ENCODE measurements around the gene AVEN.

The AVEN gene

GRCh38 chr15:33866101-33866737, 172.8 kb downstream of the AVEN start:
- H3K4me1 ChIP-seq (ENCODE audit: control insufficient read depth in 1 of 2, insufficient read depth in 2 of 2, low read length in 2 of 2): no peaks in the 10 kb centered on the region
- no peaks in the 10 kb centered on the region for H3K9me3 ChIP-seq (ENCODE audit: control insufficient read depth in 1 of 2, low read length in 2 of 2)
- no peak overlapping the region for H3K27ac ChIP-seq (ENCODE audit: low read length)
- H3K27me3 ChIP-seq (ENCODE audit: low read depth, low read length): no peaks in the 10 kb centered on the region
- H3K4me3 ChIP-seq (ENCODE audit: low read depth in 1 of 2, low read length in 2 of 2): no peak overlapping the region
- H3K36me3 ChIP-seq (ENCODE audit: control insufficient read depth in 1 of 2, insufficient read depth in 2 of 2, low read length in 2 of 2): peaks cover 0 to 4% of the 10 kb centered on the region in 2 donors

DNA sequence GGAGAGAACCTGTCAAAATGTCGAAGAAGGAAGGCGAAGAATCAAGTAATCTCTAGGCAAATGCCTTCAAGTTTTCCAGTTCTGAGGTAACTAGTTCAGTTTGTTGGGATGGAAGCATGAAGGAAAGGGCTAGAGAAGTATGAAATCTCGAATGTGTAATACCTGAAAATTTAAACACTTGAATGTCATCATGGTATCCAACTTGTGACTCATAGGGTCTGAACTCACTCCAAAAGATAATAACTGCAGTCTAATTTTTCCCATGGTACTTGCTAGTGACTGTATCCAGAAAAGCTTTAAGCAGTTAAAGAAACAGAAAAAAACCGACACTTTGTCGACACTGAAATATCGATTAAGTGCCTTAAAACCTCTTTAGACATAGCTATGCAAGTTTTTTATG, 173.6 kb downstream of the AVEN start:
- H3K4me1 ChIP-seq (ENCODE audit: control insufficient read depth in 1 of 2, insufficient read depth in 2 of 2, low read length in 2 of 2): no peaks in the 10 kb centered on the region
- no peaks in the 10 kb centered on the region for H3K9me3 ChIP-seq (ENCODE audit: control insufficient read depth in 1 of 2, low read length in 2 of 2)
- H3K27ac ChIP-seq (ENCODE audit: low read length): no peak overlapping the region
- no peaks in the 10 kb centered on the region for H3K27me3 ChIP-seq (ENCODE audit: low read depth, low read length)
- H3K4me3 ChIP-seq (ENCODE audit: low read depth in 1 of 2, low read length in 2 of 2): no peak overlapping the region
- H3K36me3 ChIP-seq (ENCODE audit: control insufficient read depth in 1 of 2, insufficient read depth in 2 of 2, low read length in 2 of 2): peaks cover 2 to 4% of the 10 kb centered on the region in 2 donors

GRCh38 chr15:33864360-33865075, 174.5 kb downstream of the AVEN start:
- no peak overlapping the region for H3K27ac ChIP-seq (ENCODE audit: low read length)
- no peaks in the 10 kb centered on the region for H3K9me3 ChIP-seq (ENCODE audit: control insufficient read depth in 1 of 2, low read length in 2 of 2)
- H3K4me3 ChIP-seq (ENCODE audit: low read depth in 1 of 2, low read length in 2 of 2): no peak overlapping the region
- H3K4me1 ChIP-seq (ENCODE audit: control insufficient read depth in 1 of 2, insufficient read depth in 2 of 2, low read length in 2 of 2): no peaks in the 10 kb centered on the region
- H3K36me3 ChIP-seq (ENCODE audit: control insufficient read depth in 1 of 2, insufficient read depth in 2 of 2, low read length in 2 of 2): peaks cover 7 to 9% of the 10 kb centered on the region in 2 donors
- H3K27me3 ChIP-seq (ENCODE audit: low read depth, low read length): no peaks in the 10 kb centered on the region

- Histone ChIP-seq H3K27me3 (ENCODE audit: low read depth, low read length) (no peaks in the 10 kb centered on the region), H3K27ac (ENCODE audit: low read length) (no peak overlapping the region), H3K9me3 (ENCODE audit: control insufficient read depth in 1 of 2, low read length in 2 of 2) (no peaks in the 10 kb centered on the region), H3K36me3 (ENCODE audit: control insufficient read depth in 1 of 2, insufficient read depth in 2 of 2, low read length in 2 of 2) (peaks cover 5 to 14% of the 10 kb centered on the region in 2 donors), H3K4me1 (ENCODE audit: control insufficient read depth in 1 of 2, insufficient read depth in 2 of 2, low read length in 2 of 2) (no peaks in the 10 kb centered on the region), H3K4me3 (ENCODE audit: low read depth in 1 of 2, low read length in 2 of 2) (no peak overlapping the region)
Observed at GRCh38 chr15:33860754-33861153, 178.2 kb downstream of the AVEN start.

- Histone ChIP-seq H3K27ac (ENCODE audit: low read length) (no peak overlapping the region), H3K36me3 (ENCODE audit: control insufficient read depth in 1 of 2, insufficient read depth in 2 of 2, low read length in 2 of 2) (peaks cover 5 to 14% of the 10 kb centered on the region in 2 donors), H3K9me3 (ENCODE audit: control insufficient read depth in 1 of 2, low read length in 2 of 2) (no peaks in the 10 kb centered on the region), H3K4me3 (ENCODE audit: low read depth in 1 of 2, low read length in 2 of 2) (no peak overlapping the region), H3K27me3 (ENCODE audit: low read depth, low read length) (no peaks in the 10 kb centered on the region), H3K4me1 (ENCODE audit: control insufficient read depth in 1 of 2, insufficient read depth in 2 of 2, low read length in 2 of 2) (no peaks in the 10 kb centered on the region)
Observed at GRCh38 chr15:33859992-33860545, 178.9 kb downstream of the AVEN start.

DNA sequence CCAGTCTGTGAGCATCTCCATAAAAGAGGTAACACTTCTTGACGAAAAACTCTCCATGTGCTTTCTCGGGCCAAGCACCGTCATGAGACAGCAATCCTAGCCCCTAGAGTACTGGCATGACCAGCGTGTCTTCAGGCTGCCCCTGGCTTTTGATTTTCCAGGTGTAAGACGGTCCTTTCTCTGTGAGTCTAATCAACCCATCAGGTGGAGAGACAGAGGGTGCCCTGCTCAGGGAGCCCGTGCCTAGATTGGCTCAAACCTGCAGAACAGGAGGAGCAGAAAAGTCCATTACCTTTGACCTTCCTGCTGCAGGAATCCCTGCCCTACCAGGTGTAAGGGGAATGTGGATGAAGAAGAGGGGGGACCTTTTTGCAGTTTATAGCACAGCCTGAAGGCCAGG, 180.2 kb downstream of the AVEN start:
- Histone ChIP-seq H3K4me3 (ENCODE audit: low read depth in 1 of 2, low read length in 2 of 2) (no peak overlapping the region), H3K27me3 (ENCODE audit: low read depth, low read length) (no peaks in the 10 kb centered on the region), H3K4me1 (ENCODE audit: control insufficient read depth in 1 of 2, insufficient read depth in 2 of 2, low read length in 2 of 2) (no peaks in the 10 kb centered on the region), H3K36me3 (ENCODE audit: control insufficient read depth in 1 of 2, insufficient read depth in 2 of 2, low read length in 2 of 2) (peaks cover 5 to 18% of the 10 kb centered on the region in 2 donors), H3K27ac (ENCODE audit: low read length) (no peak overlapping the region), H3K9me3 (ENCODE audit: control insufficient read depth in 1 of 2, low read length in 2 of 2) (no peaks in the 10 kb centered on the region)

- H3K36me3 ChIP-seq (ENCODE audit: control insufficient read depth in 1 of 2, insufficient read depth in 2 of 2, low read length in 2 of 2): peaks cover 5 to 18% of the 10 kb centered on the region in 2 donors
- no peaks in the 10 kb centered on the region for H3K9me3 ChIP-seq (ENCODE audit: control insufficient read depth in 1 of 2, low read length in 2 of 2)
Observed at GRCh38 chr15:33857726-33858125, 181.3 kb downstream of the AVEN start.

DNA sequence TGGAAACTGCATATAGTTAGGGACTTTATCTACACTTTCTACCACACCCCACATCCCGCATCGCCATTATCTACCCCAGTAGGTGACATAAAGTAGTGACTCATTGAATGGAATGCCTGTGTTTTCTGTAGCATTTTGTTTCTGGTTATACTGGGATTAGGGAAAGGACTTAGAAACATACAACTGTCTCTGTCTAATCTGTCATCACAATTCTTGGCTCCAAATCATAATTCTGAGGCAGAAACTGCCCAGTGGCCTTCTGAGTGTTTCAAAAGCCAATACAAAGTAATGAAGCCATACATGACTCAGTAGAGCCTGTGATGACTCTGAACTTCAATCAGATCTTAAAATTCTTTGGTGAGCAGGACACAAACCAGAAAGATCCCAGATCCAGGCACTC, 186.4 kb downstream of the AVEN start:
- H3K9me3 ChIP-seq (ENCODE audit: control insufficient read depth in 1 of 2, low read length in 2 of 2): no peaks in the 10 kb centered on the region
- no peaks in the 10 kb centered on the region for H3K4me1 ChIP-seq (ENCODE audit: control insufficient read depth in 1 of 2, insufficient read depth in 2 of 2, low read length in 2 of 2)
- no peak overlapping the region for H3K4me3 ChIP-seq (ENCODE audit: low read depth in 1 of 2, low read length in 2 of 2)
- no peak overlapping the region for H3K27ac ChIP-seq (ENCODE audit: low read length)
- H3K36me3 ChIP-seq (ENCODE audit: control insufficient read depth in 1 of 2, insufficient read depth in 2 of 2, low read length in 2 of 2): peaks cover 0 to 4% of the 10 kb centered on the region in 2 donors
- no peaks in the 10 kb centered on the region for H3K27me3 ChIP-seq (ENCODE audit: low read depth, low read length)

More at GRCh38 chr15:33857726-33858125, 181.3 kb downstream of the AVEN start:
- Histone ChIP-seq H3K27me3 (ENCODE audit: low read depth, low read length) (no peaks in the 10 kb centered on the region), H3K27ac (ENCODE audit: low read length) (no peak overlapping the region), H3K4me1 (ENCODE audit: control insufficient read depth in 1 of 2, insufficient read depth in 2 of 2, low read length in 2 of 2) (no peaks in the 10 kb centered on the region), H3K4me3 (ENCODE audit: low read depth in 1 of 2, low read length in 2 of 2) (no peak overlapping the region)

- Histone ChIP-seq H3K36me3 (ENCODE audit: control insufficient read depth in 1 of 2, insufficient read depth in 2 of 2, low read length in 2 of 2) (peaks cover 0 to 4% of the 10 kb centered on the region in 2 donors), H3K27me3 (ENCODE audit: low read depth, low read length) (no peaks in the 10 kb centered on the region), H3K27ac (ENCODE audit: low read length) (no peak overlapping the region), H3K4me1 (ENCODE audit: control insufficient read depth in 1 of 2, insufficient read depth in 2 of 2, low read length in 2 of 2) (no peaks in the 10 kb centered on the region), H3K4me3 (ENCODE audit: low read depth in 1 of 2, low read length in 2 of 2) (no peak overlapping the region), H3K9me3 (ENCODE audit: control insufficient read depth in 1 of 2, low read length in 2 of 2) (no peaks in the 10 kb centered on the region)
Observed at GRCh38 chr15:33852094-33852493, 186.9 kb downstream of the AVEN start.

GRCh38 chr15:33851079-33851478, 187.9 kb downstream of the AVEN start:
- Histone ChIP-seq H3K9me3 (ENCODE audit: control insufficient read depth in 1 of 2, low read length in 2 of 2) (no peaks in the 10 kb centered on the region), H3K4me1 (ENCODE audit: control insufficient read depth in 1 of 2, insufficient read depth in 2 of 2, low read length in 2 of 2) (no peaks in the 10 kb centered on the region), H3K36me3 (ENCODE audit: control insufficient read depth in 1 of 2, insufficient read depth in 2 of 2, low read length in 2 of 2) (peaks cover 0 to 4% of the 10 kb centered on the region in 2 donors), H3K27ac (ENCODE audit: low read length) (no peak overlapping the region), H3K4me3 (ENCODE audit: low read depth in 1 of 2, low read length in 2 of 2) (no peak overlapping the region), H3K27me3 (ENCODE audit: low read depth, low read length) (no peaks in the 10 kb centered on the region)

GRCh38 chr15:33848011-33848410, 191.0 kb downstream of the AVEN start:
- no peak overlapping the region for H3K4me3 ChIP-seq (ENCODE audit: low read depth in 1 of 2, low read length in 2 of 2)
- H3K36me3 ChIP-seq (ENCODE audit: control insufficient read depth in 1 of 2, insufficient read depth in 2 of 2, low read length in 2 of 2): no peaks in the 10 kb centered on the region
- no peaks in the 10 kb centered on the region for H3K27me3 ChIP-seq (ENCODE audit: low read depth, low read length)
- H3K9me3 ChIP-seq (ENCODE audit: control insufficient read depth in 1 of 2, low read length in 2 of 2): no peaks in the 10 kb centered on the region
- no peaks in the 10 kb centered on the region for H3K4me1 ChIP-seq (ENCODE audit: control insufficient read depth in 1 of 2, insufficient read depth in 2 of 2, low read length in 2 of 2)
- H3K27ac ChIP-seq (ENCODE audit: low read length): no peak overlapping the region
